Measurements from ENCODE around the gene SUSD6.

- TF ChIP-seq CTCF (IDR thresholded peaks at IDR 0.05) = no peak
- no peak for TF ChIP-seq POLR2A (IDR thresholded peaks at IDR 0.05)
- TF ChIP-seq POLR2AphosphoS5 (IDR thresholded peaks at IDR 0.05) = no peak
Measured at GRCh38 chr14:69606258-69607184, 4.9 kb upstream of the SUSD6 start.

All from prostate gland (tissue), 2 donors.